ENCODE measurements around the gene PNP. TPM values are rescaled to one million over a fixed set of nuclear protein-coding genes. Genes with fewer than 3 reads are reported as not detected.

Gene PNP
- total and polyA plus RNA-seq, 4 donors = 22.9 to 156 (median 35.8) TPM

DNA sequence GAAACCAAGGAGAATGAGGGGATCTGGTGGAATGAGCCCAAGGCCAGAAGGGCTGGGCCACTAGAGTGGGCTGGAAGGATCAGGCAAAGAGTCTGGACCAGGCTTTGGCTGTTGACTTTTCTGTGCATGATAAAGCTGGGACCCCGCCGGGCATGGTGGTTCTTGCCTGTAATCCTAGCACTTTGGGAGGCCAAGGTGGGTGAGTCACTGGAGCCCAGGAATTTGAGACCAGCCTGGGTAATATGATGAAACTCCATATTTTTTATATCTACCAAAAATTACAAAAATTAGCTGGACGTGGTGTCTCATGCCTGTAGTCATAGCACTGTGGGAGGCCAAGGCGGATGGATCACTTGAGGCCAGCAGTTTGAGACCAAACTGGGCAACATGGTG is 32.8 kb upstream of the PNP start:
- TF ChIP-seq HNF4G (IDR thresholded peaks at IDR 0.05) = no peak
- TF ChIP-seq, protein P1, sequence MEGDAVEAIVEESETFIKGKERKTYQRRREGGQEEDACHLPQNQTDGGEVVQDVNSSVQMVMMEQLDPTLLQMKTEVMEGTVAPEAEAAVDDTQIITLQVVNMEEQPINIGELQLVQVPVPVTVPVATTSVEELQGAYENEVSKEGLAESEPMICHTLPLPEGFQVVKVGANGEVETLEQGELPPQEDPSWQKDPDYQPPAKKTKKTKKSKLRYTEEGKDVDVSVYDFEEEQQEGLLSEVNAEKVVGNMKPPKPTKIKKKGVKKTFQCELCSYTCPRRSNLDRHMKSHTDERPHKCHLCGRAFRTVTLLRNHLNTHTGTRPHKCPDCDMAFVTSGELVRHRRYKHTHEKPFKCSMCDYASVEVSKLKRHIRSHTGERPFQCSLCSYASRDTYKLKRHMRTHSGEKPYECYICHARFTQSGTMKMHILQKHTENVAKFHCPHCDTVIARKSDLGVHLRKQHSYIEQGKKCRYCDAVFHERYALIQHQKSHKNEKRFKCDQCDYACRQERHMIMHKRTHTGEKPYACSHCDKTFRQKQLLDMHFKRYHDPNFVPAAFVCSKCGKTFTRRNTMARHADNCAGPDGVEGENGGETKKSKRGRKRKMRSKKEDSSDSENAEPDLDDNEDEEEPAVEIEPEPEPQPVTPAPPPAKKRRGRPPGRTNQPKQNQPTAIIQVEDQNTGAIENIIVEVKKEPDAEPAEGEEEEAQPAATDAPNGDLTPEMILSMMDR (IDR thresholded peaks at IDR 0.05; ENCODE audit: low read depth, low read length, missing input control) = no peak
- peaks cover 0 to 2% (median 0%) of the 10 kb centered on the region in 4 donors for H3K4me1 ChIP-seq (ENCODE audit: control insufficient read depth in 4 of 4, insufficient read depth in 4 of 4, low read length in 3 of 4)
- no peak overlapping the region for H3K9ac ChIP-seq (ENCODE audit: low read depth in 1 of 2, low read length in 2 of 2)
- no peaks in the 10 kb centered on the region for H3K27me3 ChIP-seq (ENCODE audit: control insufficient read depth in 4 of 4, insufficient read depth in 4 of 4, low read length in 3 of 4)
- no peaks in the 10 kb centered on the region for H3K9me3 ChIP-seq (ENCODE audit: control insufficient read depth in 4 of 4, low read length in 3 of 4)
- no peaks in the 10 kb centered on the region for H3K36me3 ChIP-seq (ENCODE audit: control insufficient read depth in 4 of 4, insufficient read depth in 3 of 4, low read depth in 1 of 4, low read length in 3 of 4)
- no peak overlapping the region for H3K4me3 ChIP-seq (ENCODE audit: low read depth in 1 of 3, low read length in 3 of 3)
- H3K27ac ChIP-seq (ENCODE audit: low read depth in 1 of 2, low read length in 2 of 2) = no peak overlapping the region
- WGBS = 93% methylated on average over 4 of the region's 4 CpGs
- no peak for DNase-seq (ENCODE audit: low spot score)

DNA sequence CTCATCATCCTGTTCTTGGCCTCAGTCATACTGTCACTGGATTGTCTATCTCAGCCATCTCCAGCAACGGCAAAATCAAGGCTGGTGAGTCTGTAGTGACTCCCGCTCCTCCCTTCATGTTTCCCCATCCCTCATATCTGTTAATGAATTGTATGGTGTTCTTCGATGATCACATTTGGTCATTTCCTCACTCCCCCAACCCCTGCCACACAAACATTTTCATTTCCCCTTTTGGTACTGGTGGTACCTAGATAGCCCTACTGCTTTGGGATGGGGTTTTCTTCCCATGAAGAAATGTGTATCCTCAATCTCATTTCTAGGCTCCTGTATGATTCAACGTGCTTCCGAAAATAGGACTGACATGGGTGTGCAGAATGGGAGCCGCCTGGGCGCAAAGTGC is 30.5 kb upstream of the PNP start:
- H3K9ac ChIP-seq (ENCODE audit: low read depth in 1 of 2, low read length in 2 of 2) = no peak overlapping the region
- H3K27ac ChIP-seq (ENCODE audit: low read depth in 1 of 2, low read length in 2 of 2) = no peak overlapping the region
- no peak overlapping the region for H3K4me3 ChIP-seq (ENCODE audit: low read depth in 1 of 3, low read length in 3 of 3)
- no peak for TF ChIP-seq RXRA (IDR thresholded peaks at IDR 0.05)
- TF ChIP-seq EGR1 (IDR thresholded peaks at IDR 0.05; ENCODE audit: low read depth in 2 of 2) = no peak
- TF ChIP-seq GABPA (IDR thresholded peaks at IDR 0.05 in 1 of 2, conservative IDR thresholded peaks at IDR 0.05 in 1 of 2) = no peak
- no peak for TF ChIP-seq HNF4A (conservative IDR thresholded peaks at IDR 0.05)
- TF ChIP-seq SP1 (IDR thresholded peaks at IDR 0.05) = no peak
- TF ChIP-seq, protein P2, sequence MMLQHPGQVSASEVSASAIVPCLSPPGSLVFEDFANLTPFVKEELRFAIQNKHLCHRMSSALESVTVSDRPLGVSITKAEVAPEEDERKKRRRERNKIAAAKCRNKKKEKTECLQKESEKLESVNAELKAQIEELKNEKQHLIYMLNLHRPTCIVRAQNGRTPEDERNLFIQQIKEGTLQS (IDR thresholded peaks at IDR 0.05) = no peak
- 86% methylated on average over 7 of the region's 7 CpGs for WGBS
- no peak for DNase-seq (ENCODE audit: low spot score)
- H3K27me3 ChIP-seq (ENCODE audit: control insufficient read depth in 4 of 4, insufficient read depth in 4 of 4, low read length in 3 of 4) = no peaks in the 10 kb centered on the region
- H3K9me3 ChIP-seq (ENCODE audit: control insufficient read depth in 4 of 4, low read length in 3 of 4) = no peaks in the 10 kb centered on the region
- H3K36me3 ChIP-seq (ENCODE audit: control insufficient read depth in 4 of 4, insufficient read depth in 3 of 4, low read depth in 1 of 4, low read length in 3 of 4) = no peaks in the 10 kb centered on the region
- H3K4me1 ChIP-seq (ENCODE audit: control insufficient read depth in 4 of 4, insufficient read depth in 4 of 4, low read length in 3 of 4) = peaks cover 0 to 2% (median 0%) of the 10 kb centered on the region in 4 donors

DNA sequence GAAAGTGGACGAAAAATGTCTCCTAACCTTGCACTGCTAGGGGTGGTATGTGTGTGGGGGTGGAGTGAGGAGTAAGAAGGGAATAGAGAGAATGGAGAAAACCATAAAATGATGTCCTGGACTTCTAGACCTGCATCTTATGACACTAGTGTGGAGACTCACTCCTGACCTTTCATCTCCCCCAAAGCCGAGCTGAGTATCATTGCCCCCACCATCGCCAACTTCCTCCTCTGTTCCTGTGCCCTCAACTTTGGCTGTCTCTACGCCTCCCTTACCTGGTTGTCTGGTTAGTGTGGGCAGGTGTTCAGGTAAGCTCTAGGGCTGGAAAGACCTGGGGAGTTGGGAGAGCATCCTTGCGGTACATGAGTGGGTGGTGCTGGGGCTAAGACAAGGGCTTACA is 28.7 kb upstream of the PNP start:
- 83% methylated on average over 5 of the region's 5 CpGs for WGBS
- no peaks in the 10 kb centered on the region for H3K9me3 ChIP-seq (ENCODE audit: control insufficient read depth in 4 of 4, low read length in 3 of 4)
- TF ChIP-seq RAD21 (IDR thresholded peaks at IDR 0.05) (no peak), JUND (IDR thresholded peaks at IDR 0.05) (no peak), FOXA1 (IDR thresholded peaks at IDR 0.05) (no peak), TAF1 (conservative IDR thresholded peaks at IDR 0.05) (no peak), GABPA (IDR thresholded peaks at IDR 0.05 in 1 of 2, conservative IDR thresholded peaks at IDR 0.05 in 1 of 2) (no peak), FOXA2 (IDR thresholded peaks at IDR 0.05) (no peak)
- TF ChIP-seq, protein P2 (IDR thresholded peaks at IDR 0.05) = no peak
- TF ChIP-seq, protein P3, sequence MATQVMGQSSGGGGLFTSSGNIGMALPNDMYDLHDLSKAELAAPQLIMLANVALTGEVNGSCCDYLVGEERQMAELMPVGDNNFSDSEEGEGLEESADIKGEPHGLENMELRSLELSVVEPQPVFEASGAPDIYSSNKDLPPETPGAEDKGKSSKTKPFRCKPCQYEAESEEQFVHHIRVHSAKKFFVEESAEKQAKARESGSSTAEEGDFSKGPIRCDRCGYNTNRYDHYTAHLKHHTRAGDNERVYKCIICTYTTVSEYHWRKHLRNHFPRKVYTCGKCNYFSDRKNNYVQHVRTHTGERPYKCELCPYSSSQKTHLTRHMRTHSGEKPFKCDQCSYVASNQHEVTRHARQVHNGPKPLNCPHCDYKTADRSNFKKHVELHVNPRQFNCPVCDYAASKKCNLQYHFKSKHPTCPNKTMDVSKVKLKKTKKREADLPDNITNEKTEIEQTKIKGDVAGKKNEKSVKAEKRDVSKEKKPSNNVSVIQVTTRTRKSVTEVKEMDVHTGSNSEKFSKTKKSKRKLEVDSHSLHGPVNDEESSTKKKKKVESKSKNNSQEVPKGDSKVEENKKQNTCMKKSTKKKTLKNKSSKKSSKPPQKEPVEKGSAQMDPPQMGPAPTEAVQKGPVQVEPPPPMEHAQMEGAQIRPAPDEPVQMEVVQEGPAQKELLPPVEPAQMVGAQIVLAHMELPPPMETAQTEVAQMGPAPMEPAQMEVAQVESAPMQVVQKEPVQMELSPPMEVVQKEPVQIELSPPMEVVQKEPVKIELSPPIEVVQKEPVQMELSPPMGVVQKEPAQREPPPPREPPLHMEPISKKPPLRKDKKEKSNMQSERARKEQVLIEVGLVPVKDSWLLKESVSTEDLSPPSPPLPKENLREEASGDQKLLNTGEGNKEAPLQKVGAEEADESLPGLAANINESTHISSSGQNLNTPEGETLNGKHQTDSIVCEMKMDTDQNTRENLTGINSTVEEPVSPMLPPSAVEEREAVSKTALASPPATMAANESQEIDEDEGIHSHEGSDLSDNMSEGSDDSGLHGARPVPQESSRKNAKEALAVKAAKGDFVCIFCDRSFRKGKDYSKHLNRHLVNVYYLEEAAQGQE (IDR thresholded peaks at IDR 0.05) = no peak
- TF ChIP-seq, protein P1 (IDR thresholded peaks at IDR 0.05; ENCODE audit: low read depth, low read length, missing input control) = no peak

More for the DNA sequence above, 28.7 kb upstream of the PNP start:
- Histone ChIP-seq H3K27ac (ENCODE audit: low read depth in 1 of 2, low read length in 2 of 2) (no peak overlapping the region), H3K4me1 (ENCODE audit: control insufficient read depth in 4 of 4, insufficient read depth in 4 of 4, low read length in 3 of 4) (peaks cover 0 to 2% (median 0%) of the 10 kb centered on the region in 4 donors), H3K4me3 (ENCODE audit: low read depth in 1 of 3, low read length in 3 of 3) (no peak overlapping the region), H3K36me3 (ENCODE audit: control insufficient read depth in 4 of 4, insufficient read depth in 3 of 4, low read depth in 1 of 4, low read length in 3 of 4) (peaks cover 0 to 5% (median under 1%) of the 10 kb centered on the region in 4 donors), H3K27me3 (ENCODE audit: control insufficient read depth in 4 of 4, insufficient read depth in 4 of 4, low read length in 3 of 4) (no peaks in the 10 kb centered on the region), H3K9ac (ENCODE audit: low read depth in 1 of 2, low read length in 2 of 2) (no peak overlapping the region)
- DNase-seq (ENCODE audit: low spot score) = no peak

All from liver (tissue), 9 donors.